ENCODE results near the gene UBAP2L.

DNA sequence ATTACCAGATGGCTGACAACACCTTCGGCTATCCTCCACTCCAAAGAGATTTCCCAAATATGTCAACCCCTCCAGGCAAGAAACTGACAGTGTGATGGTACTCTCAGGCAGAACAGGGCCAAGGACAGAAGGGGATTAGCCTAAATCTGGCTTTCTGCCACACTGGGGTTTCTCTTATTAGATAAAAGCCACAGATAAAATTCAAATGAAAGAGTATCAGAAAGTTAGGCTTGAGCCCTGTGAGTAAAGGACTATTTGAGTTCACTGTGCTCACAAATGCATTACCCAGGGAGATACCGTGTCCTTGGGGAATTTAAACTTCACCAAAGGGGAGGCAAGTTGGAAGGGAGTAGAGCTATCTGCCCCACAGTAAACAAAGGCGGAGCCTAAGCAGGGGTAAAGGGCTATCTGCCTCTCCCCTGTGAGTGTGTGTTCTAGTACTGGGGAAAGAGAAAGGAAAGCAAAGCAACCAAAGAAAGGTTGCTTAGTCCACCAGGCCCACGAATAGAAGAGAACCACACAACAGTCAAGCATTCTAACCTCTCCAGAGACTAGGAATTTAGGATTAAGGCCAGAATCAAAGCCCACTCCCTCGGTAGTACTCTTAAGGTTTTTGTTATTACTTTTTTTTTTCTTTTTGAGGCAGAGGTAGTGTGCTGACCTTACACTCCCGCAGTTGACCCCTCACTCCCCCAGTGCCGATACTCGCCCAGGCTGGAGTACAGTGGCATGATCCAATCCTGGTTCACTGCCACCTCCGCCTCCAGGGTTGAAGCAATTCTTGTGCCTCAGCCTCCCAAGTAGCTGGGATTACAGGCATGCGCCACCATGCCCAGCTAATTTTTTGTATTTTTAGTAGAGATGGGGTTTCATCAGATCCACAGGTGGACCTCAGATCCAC lies 41.6 kb upstream of the UBAP2L start:
- TF ChIP-seq, protein P1, sequence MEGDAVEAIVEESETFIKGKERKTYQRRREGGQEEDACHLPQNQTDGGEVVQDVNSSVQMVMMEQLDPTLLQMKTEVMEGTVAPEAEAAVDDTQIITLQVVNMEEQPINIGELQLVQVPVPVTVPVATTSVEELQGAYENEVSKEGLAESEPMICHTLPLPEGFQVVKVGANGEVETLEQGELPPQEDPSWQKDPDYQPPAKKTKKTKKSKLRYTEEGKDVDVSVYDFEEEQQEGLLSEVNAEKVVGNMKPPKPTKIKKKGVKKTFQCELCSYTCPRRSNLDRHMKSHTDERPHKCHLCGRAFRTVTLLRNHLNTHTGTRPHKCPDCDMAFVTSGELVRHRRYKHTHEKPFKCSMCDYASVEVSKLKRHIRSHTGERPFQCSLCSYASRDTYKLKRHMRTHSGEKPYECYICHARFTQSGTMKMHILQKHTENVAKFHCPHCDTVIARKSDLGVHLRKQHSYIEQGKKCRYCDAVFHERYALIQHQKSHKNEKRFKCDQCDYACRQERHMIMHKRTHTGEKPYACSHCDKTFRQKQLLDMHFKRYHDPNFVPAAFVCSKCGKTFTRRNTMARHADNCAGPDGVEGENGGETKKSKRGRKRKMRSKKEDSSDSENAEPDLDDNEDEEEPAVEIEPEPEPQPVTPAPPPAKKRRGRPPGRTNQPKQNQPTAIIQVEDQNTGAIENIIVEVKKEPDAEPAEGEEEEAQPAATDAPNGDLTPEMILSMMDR (IDR thresholded peaks at IDR 0.05) = no peak
- no peak for TF ChIP-seq POLR2A (IDR thresholded peaks at IDR 0.05)

Measured in thyroid gland (tissue), 4 donors.